CD4-positive, alpha-beta T cell treated with Interleukin-4 for 4 hours (primary cell): Measurements from ENCODE around the gene TTC34.

Experiments
- DNase-seq: peaks from one replicate; pipeline ENCODE4 v3.0.0-alpha.2; 2020

TTC34 gene, protein sequence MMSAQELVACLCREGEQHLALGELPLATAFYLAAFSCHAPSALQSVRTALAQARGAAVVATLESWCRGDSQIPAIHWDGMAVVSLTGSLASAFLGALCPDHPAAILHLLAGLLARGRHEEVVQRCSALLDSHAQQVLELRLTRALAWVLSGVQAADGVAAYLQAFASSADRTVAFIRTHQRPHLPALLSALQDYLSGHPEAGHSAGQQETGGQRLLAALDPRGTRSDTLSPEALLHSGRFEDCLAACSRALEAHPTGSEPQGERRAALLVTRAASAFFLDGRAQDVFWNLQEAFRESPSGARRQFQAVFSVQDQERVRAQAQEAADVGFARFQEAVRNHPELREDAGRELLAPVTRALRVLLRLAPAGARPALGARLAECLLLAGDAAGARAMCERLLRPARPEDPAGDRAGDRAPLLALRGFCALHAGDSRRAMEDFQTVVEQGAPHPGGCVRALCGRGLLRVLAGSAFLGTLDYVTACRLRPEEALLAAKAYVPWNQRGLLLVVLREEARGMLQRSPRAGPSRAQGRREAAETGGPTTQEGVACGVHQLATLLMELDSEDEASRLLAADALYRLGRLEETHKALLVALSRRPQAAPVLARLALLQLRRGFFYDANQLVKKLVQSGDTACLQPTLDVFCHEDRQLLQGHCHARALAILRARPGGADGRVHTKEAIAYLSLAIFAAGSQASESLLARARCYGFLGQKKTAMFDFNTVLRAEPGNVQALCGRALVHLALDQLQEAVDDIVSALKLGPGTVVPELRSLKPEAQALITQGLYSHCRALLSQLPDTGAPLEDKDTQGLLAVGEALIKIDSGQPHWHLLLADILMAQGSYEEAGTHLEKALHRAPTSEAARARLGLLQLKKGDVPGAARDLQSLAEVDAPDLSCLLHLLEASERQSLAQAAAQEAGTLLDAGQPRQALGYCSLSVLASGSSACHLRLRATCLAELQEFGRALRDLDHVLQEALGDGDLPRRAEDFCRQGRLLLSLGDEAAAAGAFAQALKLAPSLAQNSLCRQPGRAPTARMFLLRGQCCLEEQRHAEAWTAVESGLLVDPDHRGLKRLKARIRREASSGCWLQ

DNA sequence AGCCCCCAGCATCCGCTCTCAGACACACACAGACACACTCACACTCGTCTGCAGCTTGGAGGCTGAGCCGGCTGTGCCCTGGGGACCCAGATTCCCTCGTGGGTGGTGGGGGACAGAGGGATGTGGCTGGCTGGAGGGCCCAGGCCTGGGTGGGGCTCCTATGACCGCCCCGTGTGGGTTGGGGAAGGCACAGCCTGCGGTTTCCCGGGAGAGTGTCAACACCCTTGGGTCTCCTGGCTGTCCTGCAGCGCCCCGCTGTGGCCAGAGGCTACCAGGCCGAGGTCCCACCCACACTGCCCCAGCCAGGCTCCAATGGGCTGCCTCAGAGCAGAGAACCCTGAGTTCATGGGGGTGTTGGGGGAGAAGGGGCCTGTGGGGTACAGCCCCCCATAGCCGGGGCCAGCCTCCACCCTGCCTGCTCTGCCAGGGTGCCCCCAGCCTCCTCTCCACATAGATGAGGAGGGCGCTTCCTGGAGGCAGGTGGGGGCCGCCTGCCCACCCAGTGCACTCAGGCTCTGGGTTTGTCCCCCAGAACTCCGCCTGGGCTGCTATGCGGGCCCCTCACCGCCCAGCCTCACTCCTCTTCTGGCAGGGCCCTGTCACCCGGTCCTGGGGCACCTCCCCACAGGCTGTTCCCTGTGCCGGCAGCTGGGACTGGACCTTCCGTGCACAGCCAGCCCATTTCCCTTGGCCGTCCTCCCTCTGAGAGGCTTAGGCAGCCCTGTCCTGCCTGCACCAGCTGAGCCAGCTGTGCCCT, at the start of gene TTC34:
TSS of gene TTC34 (minus strand) at position 159 of the 757 bp plus-strand sequence. CDS start 866 bp downstream, outside the sequence.
- peak; percentile 13 for DNase-seq

DNA sequence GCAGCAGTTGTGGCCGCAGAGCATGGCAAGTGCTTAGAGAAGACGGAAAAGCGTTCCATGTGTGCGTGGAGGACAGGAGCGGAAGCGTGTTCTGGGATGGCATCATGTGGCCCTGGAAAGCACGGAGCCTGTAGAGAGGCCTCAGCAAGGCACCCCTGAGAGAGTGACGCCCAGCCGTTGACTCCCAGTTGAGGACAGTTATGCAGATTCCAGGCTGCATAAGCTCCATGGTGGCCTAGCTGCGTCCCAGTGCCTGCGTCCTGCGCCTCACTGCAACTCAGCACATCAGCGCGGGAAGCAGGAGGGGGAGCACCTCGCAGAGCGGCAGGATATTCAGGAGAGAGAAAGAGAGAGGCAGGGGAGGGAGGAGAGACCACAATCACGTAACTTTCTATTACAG, 49.0 kb upstream of the TTC34 start:
- no peak for DNase-seq

DNA sequence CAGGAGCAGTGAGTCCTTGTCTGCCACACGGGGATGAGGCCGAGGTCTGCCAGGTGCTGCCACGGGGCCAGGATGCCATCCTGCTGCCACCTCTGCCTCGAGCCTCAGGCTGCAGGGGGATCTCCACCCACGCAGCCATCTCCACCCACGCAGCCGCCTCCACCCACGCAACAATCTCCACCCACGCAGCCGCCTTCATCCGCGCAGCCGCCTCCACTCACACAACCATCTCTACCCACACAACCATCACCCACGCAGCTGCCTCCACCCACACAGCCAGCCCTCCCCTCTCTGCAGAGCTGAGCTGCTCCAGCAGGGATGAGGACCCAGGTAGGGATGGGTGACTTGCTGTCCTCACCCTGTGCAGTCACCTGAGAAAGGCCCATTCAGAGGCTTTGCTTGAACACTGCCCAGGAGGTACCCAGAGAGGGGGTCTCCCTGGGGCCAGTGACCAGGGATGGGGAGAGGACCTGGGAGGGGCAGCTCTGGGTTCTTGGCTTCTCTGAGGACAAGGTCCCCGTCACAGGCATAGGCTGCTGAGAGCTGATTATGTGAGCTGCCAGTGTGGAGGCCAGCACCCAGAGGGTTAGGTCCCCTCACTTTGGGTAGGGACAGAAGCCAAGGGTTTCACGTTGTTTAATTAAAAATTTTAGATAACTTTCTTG, 46.6 kb upstream of the TTC34 start:
- DNase-seq = no peak

DNA sequence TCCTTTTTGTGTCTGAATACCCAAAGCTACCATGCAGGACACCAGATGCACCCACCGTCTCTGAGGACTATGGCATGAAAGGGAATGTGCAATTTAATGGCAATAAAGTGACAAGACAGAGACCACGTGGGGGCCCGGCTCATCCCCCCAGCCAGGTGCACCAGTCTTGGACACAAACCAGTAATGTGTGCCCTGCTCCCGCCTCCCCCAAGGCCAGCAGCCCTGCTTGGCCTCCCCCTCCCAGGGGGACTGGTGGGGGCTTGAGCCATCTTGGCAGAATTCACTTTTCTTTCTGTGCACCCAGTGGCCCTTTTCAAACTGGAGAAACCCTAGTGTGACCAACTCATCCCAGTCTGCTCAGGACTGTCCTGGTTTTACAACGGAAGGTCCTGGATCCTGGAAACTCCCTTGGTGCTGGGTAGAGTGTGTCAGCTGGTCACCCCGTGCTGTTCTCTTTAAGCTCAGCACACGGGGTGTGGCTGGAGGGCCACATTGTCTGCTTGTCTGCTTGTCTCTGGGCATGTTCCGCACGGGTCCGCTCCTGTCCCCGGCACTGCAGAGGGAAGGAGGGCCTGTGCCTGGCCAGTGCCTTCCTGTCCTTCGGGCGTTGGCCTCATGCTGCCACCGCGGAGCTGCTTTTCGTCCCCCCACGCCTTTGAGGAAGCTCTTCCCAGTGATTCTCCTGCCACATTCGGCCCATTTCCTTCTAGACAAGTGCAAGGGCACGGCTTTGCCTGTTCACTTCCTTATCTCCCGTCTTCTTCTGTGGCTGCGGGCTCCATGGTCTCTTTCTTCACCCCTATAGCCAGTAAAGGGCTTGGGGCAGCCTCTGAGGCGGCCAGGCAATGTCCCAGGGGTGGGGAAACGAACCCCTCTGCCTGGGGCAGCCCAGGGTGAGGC, 45.8 kb upstream of the TTC34 start:
- DNase-seq = no peak

DNA sequence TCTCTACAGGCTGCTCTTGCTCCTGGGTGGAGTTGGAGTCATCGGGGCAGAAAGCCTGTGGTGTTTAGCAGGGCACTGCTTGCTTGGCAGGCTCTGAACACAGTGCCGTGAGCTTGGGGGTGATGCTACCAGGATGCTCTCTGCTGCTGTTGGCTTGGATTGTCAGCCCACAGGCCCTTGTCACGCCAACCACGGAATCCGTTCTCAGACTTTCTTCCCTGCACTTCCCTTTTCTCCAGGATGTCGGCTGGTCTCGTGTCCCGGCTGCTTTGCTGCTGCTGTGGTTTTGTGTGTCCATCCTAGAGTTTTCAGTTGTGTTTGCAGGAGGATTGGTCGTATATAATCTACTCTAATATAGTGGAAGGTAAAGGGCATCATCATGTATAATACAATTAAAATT, 44.4 kb upstream of the TTC34 start:
- DNase-seq = no peak

DNA sequence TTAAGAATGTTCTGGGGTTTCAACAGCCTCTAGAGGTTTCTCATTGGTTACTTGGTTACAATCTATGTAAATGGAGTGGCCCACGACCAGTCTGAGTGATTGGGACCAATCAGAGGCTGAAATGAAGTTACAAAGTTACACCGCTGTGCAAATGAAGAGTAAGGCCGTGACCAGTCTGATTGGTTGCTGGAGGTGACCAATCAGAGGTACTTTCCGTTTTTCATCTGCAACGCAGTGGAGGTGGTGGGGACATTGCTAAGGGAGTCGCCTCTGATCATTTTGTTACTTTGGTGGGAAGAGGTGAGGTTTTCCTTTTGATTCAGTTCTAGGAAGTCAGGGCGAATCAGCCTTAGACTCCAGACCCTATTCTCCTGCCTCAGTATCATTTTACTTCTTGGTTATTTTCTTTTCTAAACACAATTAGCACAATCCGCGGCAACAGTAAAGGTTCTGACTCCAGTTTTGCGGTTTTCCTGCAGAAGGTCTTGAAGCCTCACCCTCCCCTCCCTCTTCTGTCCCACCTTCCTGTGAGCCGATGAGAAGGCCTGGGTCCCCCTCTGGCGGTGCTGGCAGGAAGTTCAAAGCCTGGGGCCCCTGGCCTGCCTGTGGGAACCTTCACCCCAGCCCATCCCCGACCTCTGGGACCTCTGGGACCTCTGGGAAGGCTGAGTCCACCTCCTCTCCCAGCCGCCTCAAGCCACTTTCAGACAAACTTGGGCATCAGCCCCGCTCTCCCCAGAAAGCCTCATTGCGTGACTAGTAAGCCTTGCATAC, 38.7 kb upstream of the TTC34 start:
- DNase-seq = peak; percentile 58

DNA sequence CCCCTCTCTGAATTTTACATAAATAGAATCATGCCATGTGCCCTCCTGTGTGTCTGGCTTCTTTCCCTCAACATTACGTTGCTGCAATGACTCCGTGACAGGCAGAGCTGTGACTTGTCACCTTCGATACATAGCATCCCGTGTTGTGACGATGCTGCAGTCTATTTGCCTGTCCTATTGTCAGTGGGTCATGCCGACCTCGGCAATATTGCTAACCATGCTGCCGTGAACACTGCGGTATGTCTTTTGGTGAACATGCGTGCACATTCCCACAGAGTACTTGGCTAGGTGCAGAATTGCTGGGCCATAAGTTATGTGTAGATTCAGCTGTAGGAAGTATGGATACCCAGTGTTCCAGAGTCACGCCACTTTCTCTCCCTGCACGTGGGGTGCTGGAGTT, 36.3 kb upstream of the TTC34 start:
- DNase-seq = no peak

DNA sequence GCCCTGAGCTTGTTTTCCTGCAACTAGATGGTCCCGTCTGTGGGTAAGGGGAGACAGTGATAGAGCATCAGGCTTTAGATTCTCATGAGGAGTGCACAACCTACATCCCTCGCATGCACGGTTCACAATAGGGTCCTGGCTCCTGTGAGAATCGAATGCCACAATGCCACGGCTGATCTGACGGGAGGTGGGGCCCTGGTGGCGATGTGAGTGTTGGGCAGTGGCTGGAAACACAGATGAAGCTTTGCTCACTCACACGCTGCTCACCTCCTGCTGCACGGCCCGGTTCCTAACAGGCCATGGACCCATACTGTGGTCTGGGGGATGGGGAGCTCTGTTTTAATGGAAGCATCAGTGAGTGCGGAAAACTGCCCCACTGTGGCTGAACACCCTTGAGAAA, 35.8 kb upstream of the TTC34 start:
- no peak for DNase-seq

DNA sequence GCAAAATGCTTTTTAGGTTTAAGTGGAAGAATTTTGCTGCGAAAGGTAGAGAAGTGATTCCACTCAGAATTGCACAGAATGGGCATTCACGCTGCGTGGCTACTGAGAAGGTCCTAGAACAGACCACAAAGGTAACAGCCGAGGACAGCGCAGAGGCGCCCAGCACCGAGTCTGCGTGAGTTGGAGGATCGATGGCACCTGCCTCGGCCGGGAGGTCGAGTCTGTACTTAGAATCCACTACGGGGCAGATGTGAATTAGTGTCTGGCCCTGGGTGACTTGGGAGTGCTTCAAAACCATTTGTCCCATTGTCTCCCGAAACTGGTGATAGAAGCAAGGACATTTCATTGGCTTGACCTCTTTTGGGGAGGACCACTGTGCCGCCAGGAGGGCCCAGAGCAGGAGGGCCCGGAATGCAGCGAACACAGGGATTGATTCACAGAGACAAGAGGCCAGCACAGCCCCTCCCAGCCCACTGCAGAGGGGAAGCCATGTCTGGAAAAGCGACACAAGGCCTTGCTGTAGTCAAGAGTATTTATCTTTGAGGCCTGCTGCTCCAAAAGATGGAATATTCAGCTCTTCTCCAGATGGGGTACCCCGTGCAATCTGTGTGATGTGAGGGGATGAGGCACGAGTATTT, 35.0 kb upstream of the TTC34 start:
- DNase-seq = no peak

DNA sequence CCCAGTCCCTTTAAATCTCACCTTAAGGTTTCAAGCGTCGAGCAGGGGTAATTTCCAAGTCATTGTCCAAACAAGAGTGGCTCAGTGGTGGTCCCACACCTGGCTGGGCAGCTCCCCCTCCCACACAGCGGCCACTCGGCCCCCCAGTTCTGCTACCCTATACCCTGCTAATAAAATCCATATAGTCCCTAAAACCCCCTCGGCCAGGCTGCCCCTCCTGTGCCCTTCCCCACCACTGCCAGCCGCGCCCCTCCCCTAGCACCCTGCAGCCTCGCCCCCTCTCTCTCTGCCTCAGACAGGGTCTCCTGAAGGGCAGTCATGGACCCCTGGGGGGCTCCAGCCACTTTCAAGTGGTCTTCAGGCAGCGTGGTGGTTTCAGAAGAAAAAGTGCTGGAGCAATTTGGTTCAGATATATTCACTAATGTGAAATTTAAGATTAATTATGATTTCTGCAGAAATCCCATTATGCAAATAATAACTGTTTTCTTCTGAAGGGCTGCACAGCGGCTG, 34.2 kb upstream of the TTC34 start:
- no peak for DNase-seq

DNA sequence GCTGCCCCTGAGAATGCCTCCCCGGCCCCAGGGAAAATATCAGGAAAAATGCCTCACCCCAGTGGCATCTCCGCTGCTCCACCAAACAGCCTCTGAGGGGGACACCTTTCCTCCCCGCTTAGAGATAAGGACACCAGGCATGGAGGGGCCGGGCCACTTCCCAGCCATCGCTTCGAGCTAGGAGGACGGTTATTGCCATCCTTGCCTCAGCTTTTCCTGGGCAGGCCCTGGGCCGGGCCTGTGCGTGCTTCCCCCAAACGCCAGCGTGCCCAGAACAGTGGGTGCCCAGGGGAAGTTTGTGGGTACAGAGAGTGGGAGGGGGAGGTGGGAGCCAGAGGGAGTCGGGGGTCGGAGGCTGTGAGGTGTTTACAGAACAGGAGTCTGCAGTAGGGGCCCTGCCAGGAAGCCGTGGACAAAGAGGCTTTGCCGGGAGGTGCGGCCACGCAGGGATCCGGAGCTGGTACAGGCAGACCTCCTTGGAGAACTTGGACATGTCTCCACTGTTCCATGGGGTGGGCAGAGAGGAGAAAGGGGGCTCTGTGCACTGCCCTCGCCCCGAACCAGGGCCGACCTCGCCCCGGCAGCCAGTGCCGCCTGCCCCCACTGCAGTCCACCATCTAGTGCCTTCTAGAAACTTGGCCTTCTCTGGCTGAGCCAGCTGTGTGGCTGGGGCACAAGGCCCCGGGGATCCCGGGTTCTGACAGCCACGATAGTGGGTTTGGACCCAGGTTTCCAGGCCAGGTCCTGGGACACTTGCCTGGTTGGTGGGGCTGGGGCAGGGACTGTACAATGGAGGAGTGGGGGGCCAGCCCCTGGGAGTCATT, 33.5 kb upstream of the TTC34 start:
- no peak for DNase-seq

DNA sequence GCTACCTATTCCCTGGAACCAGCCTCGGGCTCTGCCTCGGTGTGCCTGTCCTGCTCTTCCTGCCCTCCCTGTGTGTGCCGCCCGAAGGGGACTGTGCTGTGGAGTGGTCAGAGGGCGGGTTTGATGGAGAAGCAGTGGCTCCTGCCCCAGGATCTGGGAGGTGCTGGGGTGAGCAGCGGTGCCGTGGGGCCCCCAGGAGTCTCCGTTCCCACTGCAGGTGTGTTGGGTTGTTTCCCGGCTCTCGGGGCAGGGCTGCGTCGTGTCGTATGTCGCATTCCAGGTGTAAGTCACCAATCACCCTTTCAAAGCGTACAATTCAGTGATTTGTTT, 32.6 kb upstream of the TTC34 start:
- DNase-seq = no peak

DNA sequence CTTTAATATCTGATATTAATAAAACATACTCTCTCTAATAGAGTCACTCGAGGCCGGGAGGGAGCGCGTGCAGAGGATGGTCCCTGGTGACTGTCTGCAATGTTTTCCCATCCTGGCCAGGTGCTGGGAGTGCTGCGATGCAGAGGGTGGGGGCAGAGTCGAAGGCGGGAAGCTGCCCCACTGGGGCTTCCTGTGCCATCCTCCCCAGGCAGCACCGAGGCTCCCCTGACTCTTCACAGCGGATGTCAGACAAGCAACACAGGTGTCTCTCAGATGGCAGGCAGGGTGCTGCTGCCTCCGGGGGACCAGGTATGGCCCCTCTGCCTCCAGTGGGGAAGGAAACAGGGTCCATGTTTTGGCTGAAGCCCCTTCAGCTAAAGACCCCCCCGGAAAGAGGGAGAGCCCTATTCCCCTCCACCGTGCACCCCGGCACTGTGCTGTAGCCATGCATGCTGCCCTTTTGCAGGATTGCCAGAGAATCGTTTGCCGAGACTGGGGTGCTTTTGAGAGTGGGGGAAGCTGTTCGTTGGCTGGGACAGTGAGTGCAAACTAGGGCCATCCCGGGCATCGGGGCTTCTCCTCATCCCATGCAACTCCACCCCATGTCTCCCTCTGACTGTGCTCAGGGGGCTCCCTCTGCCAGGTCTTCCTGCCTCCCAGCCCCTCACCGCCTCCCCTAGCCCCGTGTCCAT, 32.1 kb upstream of the TTC34 start:
- DNase-seq = no peak

DNA sequence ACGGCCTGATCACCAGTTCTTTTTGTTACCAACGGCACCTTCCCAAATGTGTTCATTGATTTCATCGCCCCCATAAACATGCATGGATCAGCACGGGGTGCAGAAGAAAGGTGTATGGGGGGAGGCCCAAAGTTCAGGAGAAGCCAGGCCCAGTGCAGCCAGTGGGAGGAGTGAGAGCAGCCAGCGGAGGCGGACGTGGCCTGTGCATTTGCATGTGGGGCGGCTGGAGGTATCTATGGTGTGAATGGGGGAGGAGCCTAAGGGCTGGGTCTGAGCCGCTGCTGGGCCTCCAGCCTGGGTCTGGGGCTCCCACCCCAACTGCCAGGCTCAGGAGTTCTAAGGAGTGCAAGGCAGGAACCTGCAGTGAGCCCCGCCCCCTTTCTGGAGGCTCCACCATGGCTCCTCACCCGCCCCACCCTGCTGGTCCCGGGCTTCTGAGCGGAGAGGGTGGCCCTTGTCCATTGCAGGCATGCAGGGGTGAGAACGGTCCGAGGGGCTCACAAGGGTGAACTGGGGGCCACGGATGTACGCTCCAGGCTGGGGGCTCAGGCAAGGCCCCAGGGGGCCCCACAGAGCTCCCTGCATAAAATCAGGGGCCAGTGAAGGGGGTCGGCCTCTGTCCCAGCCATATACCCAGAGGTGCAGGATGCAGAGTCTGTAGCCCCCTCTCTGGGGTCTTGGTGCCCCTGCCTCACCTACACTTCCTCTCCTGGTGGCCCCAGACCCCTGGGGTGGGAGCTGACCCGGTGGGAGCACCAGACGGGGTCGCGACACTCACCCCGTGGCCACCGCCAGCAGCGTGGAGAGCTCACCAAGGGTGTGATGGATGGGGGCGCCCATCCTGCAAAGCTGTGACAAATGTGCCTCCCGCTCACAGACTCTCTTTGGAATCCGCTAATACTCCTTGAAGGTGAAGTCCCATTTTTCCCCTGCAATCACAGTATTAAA, 31.3 kb upstream of the TTC34 start:
- DNase-seq = no peak

DNA sequence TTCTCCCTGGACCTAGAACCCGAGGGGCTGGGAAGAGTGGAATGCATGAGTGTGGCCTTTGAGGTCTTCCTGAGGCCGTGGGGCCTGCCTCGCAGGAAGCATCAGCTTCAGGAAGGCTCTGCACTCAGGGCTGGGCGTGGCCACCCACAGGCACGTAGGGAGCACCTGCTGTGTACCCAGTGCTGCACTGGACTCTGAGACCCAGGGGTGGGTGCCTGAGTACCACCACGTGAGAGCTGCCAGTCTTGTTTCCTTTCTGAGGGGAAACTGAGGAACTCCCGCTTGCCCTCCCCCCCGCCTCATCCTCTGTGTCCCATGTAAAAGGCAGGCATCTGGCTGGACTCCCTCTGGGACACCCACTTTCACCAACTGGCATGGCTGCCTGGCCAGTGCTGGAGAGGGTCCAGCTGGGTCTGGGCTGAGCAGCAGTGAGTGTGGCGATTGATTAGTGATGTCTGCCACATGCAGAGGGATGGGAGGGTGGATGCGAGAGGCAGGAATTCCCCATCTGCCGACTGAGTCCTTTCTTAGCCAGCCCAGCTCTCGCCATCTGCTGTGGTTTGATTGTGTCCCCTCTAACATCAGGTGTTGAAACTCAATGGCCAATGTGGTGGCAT, 30.2 kb upstream of the TTC34 start:
- DNase-seq = no peak

DNA sequence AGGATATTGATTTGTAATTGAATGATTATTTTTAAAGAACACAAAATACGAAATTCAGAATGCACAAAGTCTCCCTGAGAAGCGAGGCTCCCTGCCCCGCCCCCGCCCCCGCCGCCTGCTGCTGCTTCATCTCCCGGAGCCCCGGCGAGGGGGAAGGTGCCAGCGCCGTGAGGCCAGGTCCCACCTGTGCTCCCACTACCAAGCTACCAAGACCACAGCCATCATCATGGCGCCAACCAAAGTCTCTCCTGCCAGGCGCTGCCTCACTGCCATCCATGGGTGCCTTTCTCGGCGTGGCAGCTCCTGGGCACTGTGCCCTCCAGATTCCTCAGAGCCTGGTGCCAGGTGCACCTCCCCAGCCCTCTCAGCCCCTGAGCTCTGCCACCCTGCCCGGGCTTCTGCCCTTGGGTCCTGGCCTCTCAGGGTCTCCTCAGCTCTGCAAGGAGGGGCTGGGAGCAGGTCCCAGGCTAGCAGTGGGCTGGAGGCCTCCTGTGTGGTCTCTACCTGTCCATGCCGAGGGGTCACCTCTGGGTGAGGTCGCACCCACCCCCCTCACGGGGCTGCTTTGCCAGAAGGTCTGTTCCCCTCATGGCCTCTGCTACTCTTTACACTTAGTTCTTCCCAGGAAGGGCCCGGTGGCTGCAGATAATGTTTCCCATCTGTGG, 29.4 kb upstream of the TTC34 start:
- DNase-seq = no peak
